HepG2 (cell line): ENCODE results near the gene TNFAIP3. TPM values are rescaled to one million over a fixed set of nuclear protein-coding genes. Genes with fewer than 3 reads are reported as not detected.

Experiments used
- ESRRA ChIP-seq: sonication (generic); formaldehyde crosslinking; IDR thresholded peaks from 2 replicates; pipeline ENCODE4 v1.5.1; 2020; ENCODE audit warnings: mild to moderate bottlenecking, low read depth, missing genetic modification reagents
- FOXA1 ChIP-seq, 2 experiments: fragments of 450-650 bp in 1 of 2; sonication (generic) in 1 of 2; formaldehyde crosslinking in 1 of 2; IDR thresholded peaks; 2 replicates each; pipeline versions ENCODE4 v1.4.0 to v1.6.1; 2016 to 2020; ENCODE audit warnings: missing genetic modification reagents in 1 of 2
- KAT7 ChIP-seq: IDR thresholded peaks from 2 replicates; pipeline ENCODE4 v1.6.1; 2018; ENCODE audit warnings: borderline replicate concordance, missing compliant biosample characterization
- PAX8 ChIP-seq: sonication (generic); formaldehyde crosslinking; IDR thresholded peaks from 2 replicates; pipeline ENCODE4 v1.8.0; 2022; ENCODE audit warnings: mild to moderate bottlenecking, missing genetic modification reagents, borderline replicate concordance
- SP1 ChIP-seq, 2 experiments: fragments of 450-650 bp in 1 of 2; sonication (generic) in 1 of 2; formaldehyde crosslinking in 1 of 2; IDR thresholded peaks; 2 replicates each; pipeline versions ENCODE4 v1.4.0 to v1.6.1; 2016 to 2020; ENCODE audit warnings: missing genetic modification reagents in 1 of 2
- SRSF9 ChIP-seq: fragments of 200-400 bp; formaldehyde crosslinking; IDR thresholded peaks from 2 replicates; pipeline ENCODE4 v1.6.1; 2018; ENCODE audit warnings: borderline replicate concordance, mild to moderate bottlenecking, low read depth, low read length; ENCODE audit not compliant: insufficient read depth, poor library complexity, severe bottlenecking
- ZBTB3 ChIP-seq: sonication (generic); formaldehyde crosslinking; IDR thresholded peaks from 2 replicates; pipeline ENCODE4 v1.4.0; 2020; ENCODE audit warnings: low read depth, mild to moderate bottlenecking, moderate library complexity, missing genetic modification reagents, borderline replicate concordance
- ZNF230 ChIP-seq: sonication (generic); formaldehyde crosslinking; IDR thresholded peaks from 2 replicates; pipeline ENCODE4 v1.4.0; 2020; ENCODE audit warnings: mild to moderate bottlenecking, missing genetic modification reagents
- ZNF274 ChIP-seq: sonication (generic); formaldehyde crosslinking; IDR thresholded peaks from 2 replicates; pipeline ENCODE4 v1.5.1; 2020; ENCODE audit warnings: mild to moderate bottlenecking, missing genetic modification reagents
- ZNF430 ChIP-seq: sonication (generic); formaldehyde crosslinking; IDR thresholded peaks from 2 replicates; pipeline ENCODE4 v1.9.0; 2021; ENCODE audit warnings: mild to moderate bottlenecking, missing genetic modification reagents
- ZNF615 ChIP-seq: sonication (generic); formaldehyde crosslinking; IDR thresholded peaks from 2 replicates; pipeline ENCODE4 v1.5.0; 2020; ENCODE audit warnings: mild to moderate bottlenecking, missing genetic modification reagents, borderline replicate concordance
- ZNF737 ChIP-seq: sonication (generic); formaldehyde crosslinking; IDR thresholded peaks from 2 replicates; pipeline ENCODE4 v1.5.0; 2020; ENCODE audit warnings: missing genetic modification reagents, mild to moderate bottlenecking, borderline replicate concordance
- polyA plus RNA-seq, 8 experiments: library from polyadenylated mRNA; depleted of rRNA in 3 of 8; stranded (reverse) in 7 of 8; unstranded in 1 of 8; fragments of >200 nt; fragmentation: Illumina TruSeq in 4 of 8; extraction: Trizol in 4 of 8; gene quantifications; 2 replicates each; pipeline versions ENCODE4 v1.2.1 to v1.2.3, GENCODE V29; 2011 to 2016; ENCODE audit warnings: low read depth in 4 of 8, missing spikeins in 1 of 8, mixed read lengths in 1 of 8; ENCODE audit not compliant: insufficient read depth in 1 of 8
- total RNA-seq, 5 experiments: library from RNA; depleted of rRNA; stranded (reverse); fragments of >200 nt; fragmentation: Illumina TruSeq; extraction: Trizol; gene quantifications; 2 replicates each; pipeline ENCODE4 v1.2.3, GENCODE V29; 2016; ENCODE audit warnings: low read depth in 1 of 5
- TF ChIP-seq, protein P1 (sequence below): IDR thresholded peaks from 2 replicates; pipeline ENCODE4 v1.6.1; 2018; ENCODE audit warnings: missing genetic modification reagents
- TF ChIP-seq, protein P2 (sequence below): sonication (generic); formaldehyde crosslinking; IDR thresholded peaks from 2 replicates; pipeline ENCODE4 v1.4.0; 2020; ENCODE audit warnings: missing genetic modification reagents
- TF ChIP-seq, protein P3 (sequence below): sonication (generic); formaldehyde crosslinking; IDR thresholded peaks from 2 replicates; pipeline ENCODE4 v1.5.1; 2020; ENCODE audit warnings: mild to moderate bottlenecking, missing genetic modification reagents, borderline replicate concordance
- TF ChIP-seq, protein P4 (sequence below): sonication (generic); formaldehyde crosslinking; conservative IDR thresholded peaks from 2 replicates; pipeline ENCODE4 v1.4.0; 2020; ENCODE audit warnings: missing genetic modification reagents
- TF ChIP-seq, protein P5 (sequence below): sonication (generic); formaldehyde crosslinking; IDR thresholded peaks from 2 replicates; pipeline ENCODE4 v1.5.1; 2020; ENCODE audit warnings: mild to moderate bottlenecking, moderate library complexity, missing genetic modification reagents
- TF ChIP-seq, protein P6 (sequence below): sonication (generic); formaldehyde crosslinking; IDR thresholded peaks from 2 replicates; pipeline ENCODE4 v1.4.0; 2020; ENCODE audit warnings: mild to moderate bottlenecking, missing genetic modification reagents

TNFAIP3 gene
- total and polyA plus RNA-seq, 2 of the 13 experiments (the other 11 are each of a cell fraction or from before 2014, with no cell fraction given) = 28.2 to 47.1 TPM

DNA sequence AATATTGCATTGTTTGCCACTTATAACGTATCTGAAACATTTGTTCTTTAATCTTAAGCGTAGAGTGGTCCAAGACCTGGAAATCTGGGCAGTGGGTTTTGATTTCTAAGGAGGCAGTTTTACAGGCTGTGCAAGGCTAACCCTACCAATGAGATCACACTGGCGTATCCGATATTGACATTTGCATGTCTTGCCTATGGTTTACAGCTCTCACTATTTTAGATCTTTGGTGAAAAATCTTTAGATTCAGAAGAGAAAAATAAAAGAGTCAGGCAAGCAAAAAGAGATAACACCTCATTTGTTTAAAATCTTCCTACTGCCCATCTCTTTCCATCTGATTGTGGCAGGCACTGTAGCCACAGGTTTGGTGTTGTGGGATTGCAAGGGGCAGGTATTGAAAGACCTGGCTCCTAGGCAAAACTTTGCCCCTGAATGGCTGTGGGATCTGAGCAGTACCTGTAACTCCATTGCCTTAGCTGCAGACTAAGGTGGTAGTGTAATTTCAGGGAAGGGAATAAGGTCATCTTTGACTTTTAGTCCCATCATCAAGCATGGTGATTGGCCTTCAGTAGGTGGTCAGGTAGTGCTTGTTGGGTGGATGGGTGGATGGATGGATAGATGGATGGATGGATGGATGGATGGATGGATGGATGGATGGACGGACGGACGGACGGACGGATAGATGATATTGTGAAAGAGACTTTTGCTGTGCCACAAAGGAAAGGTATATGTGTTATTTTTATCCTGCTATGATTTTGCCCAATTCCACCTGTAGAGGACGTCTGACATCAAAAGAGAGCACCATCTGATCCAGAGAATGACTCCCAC, 1.9 kb downstream of the TNFAIP3 start (continued):
- TF ChIP-seq, protein P1, sequence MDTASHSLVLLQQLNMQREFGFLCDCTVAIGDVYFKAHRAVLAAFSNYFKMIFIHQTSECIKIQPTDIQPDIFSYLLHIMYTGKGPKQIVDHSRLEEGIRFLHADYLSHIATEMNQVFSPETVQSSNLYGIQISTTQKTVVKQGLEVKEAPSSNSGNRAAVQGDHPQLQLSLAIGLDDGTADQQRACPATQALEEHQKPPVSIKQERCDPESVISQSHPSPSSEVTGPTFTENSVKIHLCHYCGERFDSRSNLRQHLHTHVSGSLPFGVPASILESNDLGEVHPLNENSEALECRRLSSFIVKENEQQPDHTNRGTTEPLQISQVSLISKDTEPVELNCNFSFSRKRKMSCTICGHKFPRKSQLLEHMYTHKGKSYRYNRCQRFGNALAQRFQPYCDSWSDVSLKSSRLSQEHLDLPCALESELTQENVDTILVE (CRISPR knock-in tag) = no peak
- TF ChIP-seq, protein P2, sequence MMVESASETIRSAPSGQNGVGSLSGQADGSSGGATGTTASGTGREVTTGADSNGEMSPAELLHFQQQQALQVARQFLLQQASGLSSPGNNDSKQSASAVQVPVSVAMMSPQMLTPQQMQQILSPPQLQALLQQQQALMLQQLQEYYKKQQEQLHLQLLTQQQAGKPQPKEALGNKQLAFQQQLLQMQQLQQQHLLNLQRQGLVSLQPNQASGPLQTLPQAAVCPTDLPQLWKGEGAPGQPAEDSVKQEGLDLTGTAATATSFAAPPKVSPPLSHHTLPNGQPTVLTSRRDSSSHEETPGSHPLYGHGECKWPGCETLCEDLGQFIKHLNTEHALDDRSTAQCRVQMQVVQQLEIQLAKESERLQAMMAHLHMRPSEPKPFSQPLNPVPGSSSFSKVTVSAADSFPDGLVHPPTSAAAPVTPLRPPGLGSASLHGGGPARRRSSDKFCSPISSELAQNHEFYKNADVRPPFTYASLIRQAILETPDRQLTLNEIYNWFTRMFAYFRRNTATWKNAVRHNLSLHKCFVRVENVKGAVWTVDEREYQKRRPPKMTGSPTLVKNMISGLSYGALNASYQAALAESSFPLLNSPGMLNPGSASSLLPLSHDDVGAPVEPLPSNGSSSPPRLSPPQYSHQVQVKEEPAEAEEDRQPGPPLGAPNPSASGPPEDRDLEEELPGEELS (CRISPR knock-in tag) = no peak
- TF ChIP-seq ZNF615 (CRISPR knock-in tag) (0 out of 2 replicates have a peak, but pooled peaks have one; percentile 34), ZNF737 (CRISPR knock-in tag) (no peak), KAT7 (peak; percentile 13; the same call in 1 of the 2 replicates), ZNF230 (CRISPR knock-in tag) (peak; percentile 47; the same call in 1 of the 2 replicates), PAX8 (CRISPR knock-in tag) (no peak), ZNF430 (CRISPR knock-in tag) (0 out of 2 replicates have a peak, but pooled peaks have one; percentile 19), ESRRA (CRISPR knock-in tag) (no peak), SP1 (IDR thresholded peaks at IDR 0.05) (no peak), SP1 (CRISPR knock-in tag; IDR thresholded peaks at IDR 0.05) (no peak), ZBTB3 (CRISPR knock-in tag) (no peak; the same call in 1 of the 2 replicates), SRSF9 (no peak), FOXA1 (IDR thresholded peaks at IDR 0.05) (no peak), FOXA1 (CRISPR knock-in tag; IDR thresholded peaks at IDR 0.05) (peak; percentile 30; the same call in 1 of the 2 replicates), ZNF274 (CRISPR knock-in tag) (0 out of 2 replicates have a peak, but pooled peaks have one; percentile 51)
- TF ChIP-seq, protein P3, sequence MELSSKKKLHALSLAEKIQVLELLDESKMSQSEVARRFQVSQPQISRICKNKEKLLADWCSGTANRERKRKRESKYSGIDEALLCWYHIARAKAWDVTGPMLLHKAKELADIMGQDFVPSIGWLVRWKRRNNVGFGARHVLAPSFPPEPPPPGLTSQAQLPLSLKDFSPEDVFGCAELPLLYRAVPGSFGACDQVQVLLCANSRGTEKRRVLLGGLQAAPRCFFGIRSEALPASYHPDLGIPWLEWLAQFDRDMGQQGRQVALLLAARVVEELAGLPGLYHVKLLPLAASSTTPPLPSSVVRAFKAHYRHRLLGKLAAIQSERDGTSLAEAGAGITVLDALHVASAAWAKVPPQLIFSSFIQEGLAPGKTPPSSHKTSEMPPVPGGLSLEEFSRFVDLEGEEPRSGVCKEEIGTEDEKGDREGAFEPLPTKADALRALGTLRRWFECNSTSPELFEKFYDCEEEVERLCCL (CRISPR knock-in tag) = 0 out of 2 replicates have a peak, but pooled peaks have one; percentile 68
- TF ChIP-seq, protein P4, sequence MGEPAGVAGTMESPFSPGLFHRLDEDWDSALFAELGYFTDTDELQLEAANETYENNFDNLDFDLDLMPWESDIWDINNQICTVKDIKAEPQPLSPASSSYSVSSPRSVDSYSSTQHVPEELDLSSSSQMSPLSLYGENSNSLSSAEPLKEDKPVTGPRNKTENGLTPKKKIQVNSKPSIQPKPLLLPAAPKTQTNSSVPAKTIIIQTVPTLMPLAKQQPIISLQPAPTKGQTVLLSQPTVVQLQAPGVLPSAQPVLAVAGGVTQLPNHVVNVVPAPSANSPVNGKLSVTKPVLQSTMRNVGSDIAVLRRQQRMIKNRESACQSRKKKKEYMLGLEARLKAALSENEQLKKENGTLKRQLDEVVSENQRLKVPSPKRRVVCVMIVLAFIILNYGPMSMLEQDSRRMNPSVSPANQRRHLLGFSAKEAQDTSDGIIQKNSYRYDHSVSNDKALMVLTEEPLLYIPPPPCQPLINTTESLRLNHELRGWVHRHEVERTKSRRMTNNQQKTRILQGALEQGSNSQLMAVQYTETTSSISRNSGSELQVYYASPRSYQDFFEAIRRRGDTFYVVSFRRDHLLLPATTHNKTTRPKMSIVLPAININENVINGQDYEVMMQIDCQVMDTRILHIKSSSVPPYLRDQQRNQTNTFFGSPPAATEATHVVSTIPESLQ (CRISPR knock-in tag) = no peak
- TF ChIP-seq, protein P5, sequence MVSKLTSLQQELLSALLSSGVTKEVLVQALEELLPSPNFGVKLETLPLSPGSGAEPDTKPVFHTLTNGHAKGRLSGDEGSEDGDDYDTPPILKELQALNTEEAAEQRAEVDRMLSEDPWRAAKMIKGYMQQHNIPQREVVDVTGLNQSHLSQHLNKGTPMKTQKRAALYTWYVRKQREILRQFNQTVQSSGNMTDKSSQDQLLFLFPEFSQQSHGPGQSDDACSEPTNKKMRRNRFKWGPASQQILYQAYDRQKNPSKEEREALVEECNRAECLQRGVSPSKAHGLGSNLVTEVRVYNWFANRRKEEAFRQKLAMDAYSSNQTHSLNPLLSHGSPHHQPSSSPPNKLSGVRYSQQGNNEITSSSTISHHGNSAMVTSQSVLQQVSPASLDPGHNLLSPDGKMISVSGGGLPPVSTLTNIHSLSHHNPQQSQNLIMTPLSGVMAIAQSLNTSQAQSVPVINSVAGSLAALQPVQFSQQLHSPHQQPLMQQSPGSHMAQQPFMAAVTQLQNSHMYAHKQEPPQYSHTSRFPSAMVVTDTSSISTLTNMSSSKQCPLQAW = 0 out of 2 replicates have a peak, but pooled peaks have one; percentile 36
- TF ChIP-seq, protein P6, sequence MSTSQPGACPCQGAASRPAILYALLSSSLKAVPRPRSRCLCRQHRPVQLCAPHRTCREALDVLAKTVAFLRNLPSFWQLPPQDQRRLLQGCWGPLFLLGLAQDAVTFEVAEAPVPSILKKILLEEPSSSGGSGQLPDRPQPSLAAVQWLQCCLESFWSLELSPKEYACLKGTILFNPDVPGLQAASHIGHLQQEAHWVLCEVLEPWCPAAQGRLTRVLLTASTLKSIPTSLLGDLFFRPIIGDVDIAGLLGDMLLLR (CRISPR knock-in tag) = no peak
